Esophagus squamous epithelium (tissue), 5 donors: Measurements from ENCODE around the gene ZNF516. TPM values are rescaled to one million over a fixed set of nuclear protein-coding genes. Genes with fewer than 3 reads are reported as not detected.

Experiments
- DNase-seq: peaks from one replicate; lab custom pipeline; 2025; lab: John Stamatoyannopoulos, UW
- H3K27ac ChIP-seq, 4 donors: fragments of 200-600 bp; sonication (generic); one replicate each; pipeline ENCODE4 v1.5.1; 2016 to 2019; ENCODE audit warnings: mild to moderate bottlenecking in 1 of 4
- H3K27me3 ChIP-seq, 4 donors: fragments of 200-600 bp; sonication (generic); 1 replicate in 3 of 4; 2 replicates in 1 of 4; pipeline versions ENCODE4 v1.5.1 to v1.6.0; 2017 to 2021; ENCODE audit warnings: antibody characterized with exemption in 1 of 4
- H3K36me3 ChIP-seq, 3 donors: fragments of 200-600 bp; sonication (generic); one replicate each; pipeline ENCODE4 v1.5.1; 2016 to 2019
- H3K4me1 ChIP-seq, 3 donors: fragments of 200-600 bp; sonication (generic); one replicate each; pipeline ENCODE4 v1.5.1; 2017 to 2019
- H3K4me3 ChIP-seq, 4 donors: fragments of 200-600 bp; sonication (generic); 1 replicate in 3 of 4; 2 replicates in 1 of 4; pipeline ENCODE4 v1.5.1; 2016 to 2019; ENCODE audit warnings: mild to moderate bottlenecking in 2 of 4, moderate library complexity in 1 of 4
- H3K9me3 ChIP-seq, 3 donors: fragments of 200-600 bp; sonication (generic); one replicate each; pipeline ENCODE4 v1.5.1; 2016 to 2019
- CTCF ChIP-seq, 6 experiments: fragments of 450-650 bp in 4 of 6; fragments of 200-600 bp in 2 of 6; sonication (generic) in 2 of 6; IDR thresholded peaks; one replicate each; pipeline ENCODE4 v1.5.1; 2016 to 2019; ENCODE audit warnings: antibody characterized with exemption in 6 of 6, mild to moderate bottlenecking in 4 of 6, moderate library complexity in 4 of 6
- POLR2A ChIP-seq, 4 donors: fragments of 450-650 bp; IDR thresholded peaks; one replicate each; pipeline ENCODE4 v1.6.1; 2017; ENCODE audit warnings: antibody characterized with exemption in 4 of 4, mild to moderate bottlenecking in 4 of 4, moderate library complexity in 3 of 4
- WGBS, 2 donors: methylation state at CpG; one replicate each; pipeline ENCODE4 v1.1.5; 2018; 5-methylcytosine and 5-hydroxymethylcytosine counted together
- intact Hi-C: fragments of 100-400 bp; cut with DNase I; formaldehyde crosslinking; loops from one replicate; pipeline ENCODE4 v1.15.0; 2022
- total RNA-seq, 4 donors: library from RNA; depleted of rRNA; stranded (reverse); fragments of >200 nt; gene quantifications; one replicate each; pipeline ENCODE4 v1.1.0, GENCODE V29; 2016
- donor health status: DM: yes; HTN: yes; CAD: no.

The ZNF516 gene
- total RNA-seq, 4 donors from 2014 or later, result 18.0 to 23.9 (median 19.2) TPM

DNA sequence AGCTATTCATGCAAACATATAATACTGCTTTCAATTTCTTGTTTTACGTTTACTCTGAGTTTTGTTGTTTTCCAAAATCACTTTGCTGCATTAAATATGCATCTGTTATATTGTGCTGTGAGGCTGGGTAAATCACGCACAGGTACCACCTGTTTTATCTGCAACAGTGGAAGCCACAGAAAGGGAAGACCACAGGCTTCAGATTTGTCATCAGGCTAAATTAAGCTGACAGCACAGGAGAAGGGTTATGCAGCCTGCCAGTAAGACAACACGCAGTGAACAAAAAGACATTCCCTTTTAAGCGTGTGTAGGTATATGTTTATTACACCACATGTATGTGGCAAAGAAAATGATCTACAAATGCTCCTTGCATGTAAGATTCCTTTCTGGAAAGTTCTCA, 38.2 kb downstream of the ZNF516 start:
- TF ChIP-seq CTCF (IDR thresholded peaks at IDR 0.05) (no peak), POLR2A (IDR thresholded peaks at IDR 0.05) (no peak)
- no peak for DNase-seq
- WGBS, 2 donors, result 82 to 91% methylated on average over 4 of the region's 4 CpGs
- Histone ChIP-seq H3K36me3 (peaks cover 0 to 26% (median 0%) of the 10 kb centered on the region in 3 donors), H3K27ac (no peak overlapping the region), H3K4me3 (no peak overlapping the region), H3K27me3 (no peaks in the 10 kb centered on the region), H3K9me3 (no peaks in the 10 kb centered on the region), H3K4me1 (peaks cover 17 to 72% (median 27%) of the 10 kb centered on the region in 3 donors)
- intact Hi-C loops, result no loop called here

DNA sequence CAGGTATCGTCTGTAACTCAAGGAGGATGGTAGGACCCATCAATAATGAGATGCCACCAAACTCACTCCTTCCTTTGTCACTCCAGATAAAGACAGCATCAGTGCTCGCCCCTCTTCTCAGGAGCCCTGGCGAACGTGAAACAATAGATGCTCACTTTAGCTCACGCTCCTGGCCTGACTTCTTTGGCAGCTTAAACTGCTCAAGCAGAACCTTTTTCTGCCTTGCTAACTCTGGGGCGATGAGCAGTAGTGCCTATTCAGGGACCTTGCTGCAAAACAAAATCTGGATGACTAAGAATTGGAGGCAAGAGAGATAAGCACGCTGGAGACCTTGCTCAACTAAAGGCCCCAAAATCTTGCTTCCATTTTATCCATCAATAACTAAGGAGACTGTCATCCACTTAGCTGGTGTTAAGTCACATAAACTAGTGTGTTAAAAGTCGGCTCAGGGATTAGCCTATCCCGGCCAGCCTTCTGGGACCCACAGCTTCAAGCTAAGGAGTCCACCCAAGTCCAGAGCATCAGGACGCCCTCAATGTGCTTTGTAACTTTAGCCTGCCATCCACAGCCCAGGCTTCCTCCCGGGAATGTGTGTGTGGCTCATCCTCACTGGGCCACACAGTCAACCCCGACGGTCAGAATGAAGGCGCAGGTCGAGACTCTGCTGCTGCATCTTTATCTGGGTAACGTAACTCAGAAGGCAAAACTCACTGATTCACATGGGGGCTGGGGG, 38.9 kb downstream of the ZNF516 start:
- Histone ChIP-seq H3K4me3 (no peak overlapping the region), H3K36me3 (peaks cover 0 to 23% (median 0%) of the 10 kb centered on the region in 3 donors), H3K27ac (no peak overlapping the region), H3K4me1 (peaks cover 23 to 79% (median 26%) of the 10 kb centered on the region in 3 donors), H3K27me3 (no peaks in the 10 kb centered on the region), H3K9me3 (no peaks in the 10 kb centered on the region)
- 84 to 87% methylated on average over 15 to 16 of the region's 16 CpGs for WGBS, 2 donors
- no peak for TF ChIP-seq CTCF (IDR thresholded peaks at IDR 0.05)
- TF ChIP-seq POLR2A (IDR thresholded peaks at IDR 0.05), result no peak
- no peak for DNase-seq
- intact Hi-C loops, result no loop called here

- WGBS, 2 donors, result 63 to 78% methylated on average over 7 to 8 of the region's 8 CpGs
- no peak for DNase-seq
- Histone ChIP-seq H3K4me3 (no peak overlapping the region), H3K4me1 (peaks cover 16 to 82% (median 24%) of the 10 kb centered on the region in 3 donors), H3K27ac (peak overlapping the region in 1 of 4 donors; percentile 23), H3K27me3 (no peaks in the 10 kb centered on the region), H3K36me3 (peaks cover 0 to 23% (median 0%) of the 10 kb centered on the region in 3 donors), H3K9me3 (no peaks in the 10 kb centered on the region)
- intact Hi-C loops, result no loop called here
- no peak for TF ChIP-seq POLR2A (IDR thresholded peaks at IDR 0.05)
- no peak for TF ChIP-seq CTCF (IDR thresholded peaks at IDR 0.05)
Observed at GRCh38 chr18:76455003-76455676, 39.9 kb downstream of the ZNF516 start.

DNA sequence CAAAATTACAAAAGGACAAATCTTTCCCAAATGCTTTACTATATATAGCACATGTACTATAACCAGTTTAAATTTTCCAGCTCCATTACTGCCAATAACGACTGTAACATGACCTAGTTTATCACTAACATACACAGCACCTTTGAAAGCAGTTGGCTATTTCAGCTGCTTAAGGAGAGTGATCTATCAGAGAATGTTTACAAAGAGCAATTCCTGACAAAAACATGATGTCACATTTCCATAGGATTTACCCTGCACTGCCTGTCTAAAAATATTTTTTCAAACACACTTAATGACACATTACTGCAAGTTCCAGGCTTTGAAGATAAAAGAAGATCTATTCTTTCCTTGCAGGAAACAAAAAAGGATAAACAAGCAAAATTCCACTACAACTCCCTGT, 40.6 kb downstream of the ZNF516 start:
- WGBS, 2 donors, result 26 to 33% methylated on average over 1 of the region's 1 CpG
- peaks cover 9 to 81% (median 22%) of the 10 kb centered on the region in 3 donors for H3K4me1 ChIP-seq
- no peaks in the 10 kb centered on the region for H3K27me3 ChIP-seq
- no peaks in the 10 kb centered on the region for H3K9me3 ChIP-seq
- peaks cover 0 to 19% (median 0%) of the 10 kb centered on the region in 3 donors for H3K36me3 ChIP-seq
- intact Hi-C loops, result no loop called here
- no peak overlapping the region for H3K4me3 ChIP-seq
- H3K27ac ChIP-seq, result no peak overlapping the region
- no peak for DNase-seq
- TF ChIP-seq CTCF (IDR thresholded peaks at IDR 0.05), result no peak

- intact Hi-C loops, result no loop called here
- Histone ChIP-seq H3K27ac (no peak overlapping the region), H3K4me1 (peaks cover 5 to 81% (median 18%) of the 10 kb centered on the region in 3 donors), H3K27me3 (no peaks in the 10 kb centered on the region), H3K36me3 (peaks cover 0 to 14% (median 0%) of the 10 kb centered on the region in 3 donors), H3K9me3 (no peaks in the 10 kb centered on the region), H3K4me3 (no peak overlapping the region)
- DNase-seq, result no peak
- TF ChIP-seq CTCF (IDR thresholded peaks at IDR 0.05) (no peak), POLR2A (IDR thresholded peaks at IDR 0.05) (no peak)
- 87 to 90% methylated on average over 5 of the region's 5 CpGs for WGBS, 2 donors
Observed at GRCh38 chr18:76453932-76454331, 41.1 kb downstream of the ZNF516 start.
